OCI-LY1 (cell line): ENCODE results near the gene POLRMT.

Source experiments
- H2AFZ ChIP-seq: fragments of 200-600 bp; sonication (generic), shearing (Covaris generic); 2 replicates; pipeline ENCODE4 v1.6.0; 2014; ENCODE audit warnings: antibody characterized with exemption, mild to moderate bottlenecking, low read length
- H3F3A ChIP-seq: fragments of 200-600 bp; sonication (generic), shearing (Covaris generic); 2 replicates; pipeline ENCODE4 v1.6.0; 2014; ENCODE audit warnings: mild to moderate bottlenecking, antibody characterized with exemption, low read length, moderate library complexity; ENCODE audit not compliant: insufficient read depth
- H3K27ac ChIP-seq: fragments of 200-600 bp; sonication (generic); 2 replicates; pipeline ENCODE4 v1.5.1; 2014; ENCODE audit warnings: low read length, mixed run types, mild to moderate bottlenecking, low read depth; ENCODE audit not compliant: poor library complexity, severe bottlenecking
- H3K27me3 ChIP-seq: fragments of 200-600 bp; sonication (generic); 2 replicates; pipeline ENCODE4 v1.6.0; 2014; ENCODE audit warnings: antibody characterized with exemption, mild to moderate bottlenecking, low read length, moderate library complexity; ENCODE audit not compliant: insufficient read depth
- H3K36me3 ChIP-seq: fragments of 200-600 bp; sonication (generic); 2 replicates; pipeline ENCODE4 v1.6.1; 2014; ENCODE audit warnings: mild to moderate bottlenecking, antibody characterized with exemption, low read length, moderate library complexity, mixed read lengths; ENCODE audit not compliant: insufficient read depth
- H3K4me1 ChIP-seq: fragments of 200-600 bp; sonication (generic); 2 replicates; pipeline ENCODE4 v1.5.1; 2014; ENCODE audit warnings: mild to moderate bottlenecking, low read length, moderate library complexity; ENCODE audit not compliant: insufficient read depth, severe bottlenecking
- H3K4me2 ChIP-seq: fragments of 200-600 bp; sonication (generic), shearing (Covaris generic); 2 replicates; pipeline ENCODE4 v1.6.1; 2014; ENCODE audit warnings: low read length
- H3K4me3 ChIP-seq: fragments of 200-600 bp; sonication (generic); 2 replicates; pipeline ENCODE4 v1.5.1; 2014; ENCODE audit warnings: low read length, low read depth, mild to moderate bottlenecking, mixed read lengths; ENCODE audit not compliant: poor library complexity, severe bottlenecking
- H3K79me2 ChIP-seq: fragments of 200-600 bp; shearing (Covaris generic); 2 replicates; pipeline ENCODE4 v1.6.1; 2016; ENCODE audit warnings: mixed run types, low read length, mixed read lengths; ENCODE audit not compliant: insufficient read depth
- H3K9ac ChIP-seq: fragments of 200-600 bp; sonication (generic), shearing (Covaris generic); 2 replicates; pipeline ENCODE4 v1.6.1; 2014; ENCODE audit warnings: mild to moderate bottlenecking, low read length, mixed read lengths
- H3K9me2 ChIP-seq: fragments of 200-600 bp; sonication (generic), shearing (Covaris generic); 2 replicates; pipeline ENCODE4 v1.6.1; 2014; ENCODE audit warnings: low read depth, mild to moderate bottlenecking, low read length, mixed read lengths
- H3K9me3 ChIP-seq: fragments of 200-600 bp; shearing (Covaris generic); 2 replicates; pipeline ENCODE4 v1.6.1; 2014; ENCODE audit warnings: low read length, mixed read lengths
- H4K20me1 ChIP-seq: fragments of 200-600 bp; sonication (generic), shearing (Covaris generic); 2 replicates; pipeline ENCODE4 v1.6.0; 2016; ENCODE audit warnings: mild to moderate bottlenecking, low read length; ENCODE audit not compliant: insufficient read depth
- EZH2 ChIP-seq: fragments of 200-600 bp; sonication (generic), shearing (Covaris generic); IDR thresholded peaks from 2 replicates; pipeline ENCODE4 v1.8.0; 2017; ENCODE audit warnings: borderline replicate concordance, mixed run types, mild to moderate bottlenecking, antibody characterized with exemption, low read length, moderate library complexity, mixed read lengths
- TF ChIP-seq, protein P1 (sequence below): fragments of 200-600 bp; sonication (generic), shearing (Covaris generic); IDR thresholded peaks from 2 replicates; pipeline ENCODE4 v1.5.1; 2017; ENCODE audit warnings: mild to moderate bottlenecking, antibody characterized with exemption, low read length, moderate library complexity, mixed read lengths

POLRMT gene

DNA sequence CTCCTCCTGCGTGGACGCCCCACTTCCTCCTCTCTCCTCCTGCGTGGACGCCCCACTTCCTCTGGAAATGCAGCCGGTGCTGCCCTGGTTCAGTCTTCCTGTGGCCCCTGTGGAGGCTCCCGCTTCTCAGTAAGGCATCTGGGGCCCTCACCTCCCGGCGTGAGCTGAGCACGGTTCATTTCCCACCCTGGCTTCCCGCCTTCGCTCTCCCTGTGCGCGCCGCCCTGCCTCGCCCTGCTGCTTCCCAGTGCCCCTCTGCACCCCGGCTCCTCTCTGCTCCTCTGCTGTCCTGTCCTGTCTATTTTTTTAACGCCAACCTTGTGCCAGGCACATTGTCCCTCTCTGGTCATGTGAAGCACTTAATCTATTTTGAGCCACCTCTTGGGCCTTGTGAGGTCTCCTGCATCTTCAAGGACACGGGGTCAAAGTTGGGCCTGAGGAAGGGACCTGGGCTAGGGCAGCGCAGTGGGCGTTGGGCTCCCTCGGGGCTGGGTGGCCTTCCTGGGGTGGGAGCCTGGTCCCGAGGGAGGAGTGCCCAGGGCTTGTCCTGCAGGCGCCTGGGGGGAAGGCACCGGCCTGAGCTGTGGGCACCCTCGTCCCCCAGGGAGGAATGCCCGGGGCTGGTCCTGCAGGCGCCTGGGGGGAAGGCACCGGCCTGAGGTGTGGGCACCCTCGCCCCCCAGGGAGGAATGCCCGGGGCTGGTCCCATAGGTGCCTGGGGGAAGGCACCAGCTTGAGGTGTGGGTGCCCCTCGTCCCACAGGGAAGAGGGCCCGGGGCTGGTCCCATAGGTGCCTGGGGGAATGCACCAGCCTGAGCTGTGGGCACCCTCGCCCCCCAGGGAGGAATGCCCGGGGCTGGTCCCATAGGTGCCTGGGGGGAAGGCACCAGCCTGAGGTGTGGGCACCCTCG, 30.7 kb downstream of the POLRMT start:
- no peak overlapping the region for H3K27ac ChIP-seq
- no peaks in the 10 kb centered on the region for H3F3A ChIP-seq
- H4K20me1 ChIP-seq: no peaks in the 10 kb centered on the region
- no peaks in the 10 kb centered on the region for H3K79me2 ChIP-seq
- no peaks in the 10 kb centered on the region for H3K36me3 ChIP-seq
- H3K9ac ChIP-seq: no peak overlapping the region
- no peaks in the 10 kb centered on the region for H3K9me3 ChIP-seq
- H3K4me1 ChIP-seq: no peaks in the 10 kb centered on the region
- peaks cover 8% of the 10 kb centered on the region; the same call in 1 of the 2 replicates for H3K27me3 ChIP-seq
- no peak overlapping the region for H3K4me2 ChIP-seq
- H3K4me3 ChIP-seq: no peak overlapping the region
- no peak overlapping the region for H2AFZ ChIP-seq
- no peak for TF ChIP-seq EZH2
- TF ChIP-seq, protein P1, sequence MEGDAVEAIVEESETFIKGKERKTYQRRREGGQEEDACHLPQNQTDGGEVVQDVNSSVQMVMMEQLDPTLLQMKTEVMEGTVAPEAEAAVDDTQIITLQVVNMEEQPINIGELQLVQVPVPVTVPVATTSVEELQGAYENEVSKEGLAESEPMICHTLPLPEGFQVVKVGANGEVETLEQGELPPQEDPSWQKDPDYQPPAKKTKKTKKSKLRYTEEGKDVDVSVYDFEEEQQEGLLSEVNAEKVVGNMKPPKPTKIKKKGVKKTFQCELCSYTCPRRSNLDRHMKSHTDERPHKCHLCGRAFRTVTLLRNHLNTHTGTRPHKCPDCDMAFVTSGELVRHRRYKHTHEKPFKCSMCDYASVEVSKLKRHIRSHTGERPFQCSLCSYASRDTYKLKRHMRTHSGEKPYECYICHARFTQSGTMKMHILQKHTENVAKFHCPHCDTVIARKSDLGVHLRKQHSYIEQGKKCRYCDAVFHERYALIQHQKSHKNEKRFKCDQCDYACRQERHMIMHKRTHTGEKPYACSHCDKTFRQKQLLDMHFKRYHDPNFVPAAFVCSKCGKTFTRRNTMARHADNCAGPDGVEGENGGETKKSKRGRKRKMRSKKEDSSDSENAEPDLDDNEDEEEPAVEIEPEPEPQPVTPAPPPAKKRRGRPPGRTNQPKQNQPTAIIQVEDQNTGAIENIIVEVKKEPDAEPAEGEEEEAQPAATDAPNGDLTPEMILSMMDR: no peak
- no peaks in the 10 kb centered on the region for H3K9me2 ChIP-seq

DNA sequence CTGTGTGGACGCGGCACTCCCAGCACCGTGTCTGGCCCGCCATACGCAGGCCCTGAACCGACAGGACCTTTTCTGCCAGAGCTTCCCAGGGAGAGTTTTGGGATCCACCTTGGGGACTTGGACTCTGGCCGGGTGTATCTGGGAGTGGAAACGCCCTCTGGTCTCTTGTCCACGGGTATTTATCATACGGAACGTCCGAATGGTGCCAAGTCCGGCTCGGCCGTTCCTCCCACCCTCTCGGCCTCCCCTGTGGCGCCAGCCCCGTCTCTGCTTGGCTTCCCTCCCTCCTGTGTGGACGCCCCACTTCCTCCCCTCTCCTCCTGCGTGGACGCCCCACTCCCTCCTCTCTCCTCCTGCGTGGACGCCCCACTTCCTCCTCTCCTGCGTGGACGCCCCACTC, 31.5 kb downstream of the POLRMT start:
- no peak overlapping the region for H3K4me2 ChIP-seq
- no peak overlapping the region for H3K9ac ChIP-seq
- no peaks in the 10 kb centered on the region for H3K9me3 ChIP-seq
- H3K27ac ChIP-seq: no peak overlapping the region
- H2AFZ ChIP-seq: no peak overlapping the region
- H3K79me2 ChIP-seq: no peaks in the 10 kb centered on the region
- H3K27me3 ChIP-seq: peaks cover 12% of the 10 kb centered on the region; the same call in 1 of the 2 replicates
- H3K4me3 ChIP-seq: no peak overlapping the region
- TF ChIP-seq, protein P1: no peak
- TF ChIP-seq EZH2: no peak
- H3F3A ChIP-seq: no peaks in the 10 kb centered on the region
- H4K20me1 ChIP-seq: no peaks in the 10 kb centered on the region
- no peaks in the 10 kb centered on the region for H3K36me3 ChIP-seq
- H3K4me1 ChIP-seq: no peaks in the 10 kb centered on the region
- H3K9me2 ChIP-seq: no peaks in the 10 kb centered on the region

DNA sequence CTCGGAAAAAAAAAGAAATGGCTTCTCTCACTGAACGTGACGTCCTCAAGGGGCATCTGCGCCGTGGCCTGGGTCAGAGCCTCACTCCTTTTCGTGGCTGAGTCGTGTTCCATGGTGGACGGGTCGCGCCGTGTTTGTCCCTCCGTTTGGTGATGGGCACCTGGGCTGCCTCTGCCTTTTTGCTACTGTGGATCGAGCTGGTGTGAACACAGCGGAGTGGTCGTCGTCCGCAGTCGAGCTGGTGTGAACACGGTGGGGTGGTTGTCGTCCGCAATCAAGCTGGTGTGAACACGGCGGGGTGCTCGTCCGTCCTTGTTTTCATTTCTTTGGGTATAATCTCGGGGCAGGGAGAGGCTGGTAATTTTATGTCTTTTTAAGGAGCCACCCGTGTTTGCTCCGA, 32.0 kb downstream of the POLRMT start:
- no peak overlapping the region for H3K4me2 ChIP-seq
- H3K4me1 ChIP-seq: no peaks in the 10 kb centered on the region
- TF ChIP-seq EZH2: no peak
- TF ChIP-seq, protein P1: no peak
- no peak overlapping the region for H2AFZ ChIP-seq
- H3F3A ChIP-seq: no peaks in the 10 kb centered on the region
- no peaks in the 10 kb centered on the region for H3K79me2 ChIP-seq
- peaks cover 17% of the 10 kb centered on the region; the same call in 1 of the 2 replicates for H3K27me3 ChIP-seq
- H3K36me3 ChIP-seq: no peaks in the 10 kb centered on the region
- no peak overlapping the region for H3K4me3 ChIP-seq
- no peak overlapping the region for H3K9ac ChIP-seq
- H3K27ac ChIP-seq: no peak overlapping the region
- H3K9me2 ChIP-seq: no peaks in the 10 kb centered on the region
- H4K20me1 ChIP-seq: no peaks in the 10 kb centered on the region
- no peaks in the 10 kb centered on the region for H3K9me3 ChIP-seq
